Mesendoderm (in vitro differentiated cells): ENCODE data around the gene CAV1.

Experiments
- DNase-seq: peaks from one replicate; pipeline ENCODE4 v3.0.0; 2013
- H2AK5ac ChIP-seq: 2 replicates; pipeline ENCODE4 v1.6.1; 2013; ENCODE audit warnings: low read length, inconsistent platforms
- H2BK120ac ChIP-seq: 2 replicates; pipeline ENCODE4 v1.6.1; 2013; ENCODE audit warnings: low read depth, mild to moderate bottlenecking, low read length, moderate library complexity, mixed read lengths
- H2BK15ac ChIP-seq: replicated peaks from 2 replicates; pipeline ENCODE4 v1.6.1; 2013; ENCODE audit warnings: low read depth, mild to moderate bottlenecking, moderate library complexity
- H2BK5ac ChIP-seq: 2 replicates; pipeline ENCODE4 v1.6.1; 2013; ENCODE audit warnings: low read length, inconsistent platforms
- H3K18ac ChIP-seq: 2 replicates; pipeline ENCODE4 v1.6.1; 2013; ENCODE audit warnings: mild to moderate bottlenecking, low read length, mixed read lengths
- H3K23ac ChIP-seq: one replicate; pipeline ENCODE4 v1.6.1; 2013; ENCODE audit warnings: low read length
- H3K27ac ChIP-seq: 2 replicates; pipeline ENCODE4 v1.5.1; 2013; ENCODE audit warnings: low read depth, mild to moderate bottlenecking, inconsistent platforms, low read length, moderate library complexity
- H3K27me3 ChIP-seq: 2 replicates; pipeline ENCODE4 v1.6.1; 2013; ENCODE audit warnings: low read length, control low read depth, mild to moderate bottlenecking, inconsistent platforms; ENCODE audit not compliant: insufficient read depth, poor library complexity
- H3K36me3 ChIP-seq: 2 replicates; pipeline ENCODE4 v1.6.1; 2013; ENCODE audit warnings: low read length, inconsistent platforms; ENCODE audit not compliant: control insufficient read depth, insufficient read depth
- H3K4ac ChIP-seq: one replicate; pipeline ENCODE4 v1.6.1; 2013; ENCODE audit warnings: low read depth, mild to moderate bottlenecking, low read length, moderate library complexity
- H3K4me1 ChIP-seq: 2 replicates; pipeline ENCODE4 v1.6.1; 2013; ENCODE audit warnings: low read depth, low read length, inconsistent platforms; ENCODE audit not compliant: control insufficient read depth
- H3K4me2 ChIP-seq: 2 replicates; pipeline ENCODE4 v1.6.1; 2013; ENCODE audit warnings: low read length
- H3K4me3 ChIP-seq: 2 replicates; pipeline ENCODE4 v1.5.1; 2013; ENCODE audit warnings: mild to moderate bottlenecking, low read length
- H3K56ac ChIP-seq: one replicate; pipeline ENCODE4 v1.6.1; 2013; ENCODE audit warnings: low read length
- H3K79me1 ChIP-seq: 2 replicates; pipeline ENCODE4 v1.6.1; 2013; ENCODE audit warnings: low read length, inconsistent platforms
- H3K79me2 ChIP-seq: 2 replicates; pipeline ENCODE4 v1.6.1; 2013; ENCODE audit warnings: mild to moderate bottlenecking, low read length; ENCODE audit not compliant: control insufficient read depth, insufficient read depth
- H3K9ac ChIP-seq: 2 replicates; pipeline ENCODE4 v1.6.1; 2013; ENCODE audit warnings: low read length, inconsistent platforms
- H4K5ac ChIP-seq: one replicate; pipeline ENCODE4 v1.6.1; 2013; ENCODE audit warnings: low read length
- H4K8ac ChIP-seq: one replicate; pipeline ENCODE4 v1.6.1; 2013; ENCODE audit warnings: low read depth, mild to moderate bottlenecking, control low read depth, low read length, moderate library complexity
- WGBS: extraction: QIAGEN DNeasy Blood & Tissue Kit; methylation state at CpG from one replicate; pipeline ENCODE4 v1.1.7; 2013; ENCODE audit warnings: low lambda C conversion rate, missing lambda C conversion rate; ENCODE audit not compliant: insufficient coverage; ENCODE audit errors: extremely low coverage; 5-methylcytosine and 5-hydroxymethylcytosine counted together

Gene CAV1

DNA sequence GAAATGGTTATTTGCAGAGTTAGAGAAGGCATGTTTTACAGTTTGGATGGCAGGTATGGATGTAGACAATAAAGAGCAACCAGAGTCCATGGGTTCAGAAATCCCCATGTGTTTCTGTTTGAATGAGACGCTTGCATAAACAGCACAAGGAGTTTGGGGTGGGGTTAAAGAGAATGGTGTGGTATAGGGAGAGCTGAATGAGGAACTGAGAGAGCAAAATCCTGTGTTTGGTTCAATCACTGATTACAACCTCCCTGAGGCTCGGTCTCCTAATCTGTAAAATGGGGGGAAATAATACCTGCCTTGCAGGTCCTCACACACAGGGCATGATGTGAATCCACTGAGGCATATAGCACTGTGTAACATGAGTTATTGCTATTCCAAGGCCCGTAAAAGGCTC, 23.7 kb downstream of the CAV1 start:
- H2BK15ac ChIP-seq, result no peak overlapping the region
- H3K18ac ChIP-seq, result no peak overlapping the region
- no CpG with 5 or more reads among the region's 3 CpGs for WGBS

DNA sequence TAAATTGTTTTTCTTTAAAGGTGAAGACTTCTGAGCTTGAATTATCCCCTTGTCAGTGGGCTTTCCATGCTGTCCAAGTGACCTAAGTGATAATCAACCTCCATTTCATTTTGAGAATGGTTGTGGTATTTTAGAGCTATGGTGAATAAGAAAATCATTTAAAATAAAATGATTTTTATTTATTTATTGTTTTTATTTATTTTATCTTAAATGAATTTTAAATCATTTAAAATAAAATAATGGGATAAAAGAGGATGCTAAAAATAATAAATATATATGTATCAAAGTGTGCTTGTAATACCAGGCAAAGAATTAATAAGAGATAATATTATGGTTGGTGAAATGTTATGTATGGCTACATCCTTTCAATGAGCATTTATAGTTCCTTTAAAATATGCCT, 24.5 kb downstream of the CAV1 start:
- Histone ChIP-seq H3K4me3 (no peak overlapping the region), H2BK15ac (no peak overlapping the region), H2BK5ac (no peak overlapping the region), H3K27me3 (no peaks in the 10 kb centered on the region), H3K79me2 (no peaks in the 10 kb centered on the region), H3K4me1 (no peaks in the 10 kb centered on the region), H3K23ac (no peak overlapping the region), H4K8ac (no peak overlapping the region), H3K36me3 (no peaks in the 10 kb centered on the region), H3K9ac (no peak overlapping the region), H3K79me1 (no peaks in the 10 kb centered on the region), H3K4me2 (no peak overlapping the region), H2BK120ac (no peak overlapping the region), H3K18ac (no peak overlapping the region), H3K56ac (no peak overlapping the region), H4K5ac (no peak overlapping the region), H3K27ac (no peak overlapping the region), H2AK5ac (no peak overlapping the region), H3K4ac (no peak overlapping the region)
- no peak for DNase-seq

More for the DNA sequence above, 23.7 kb downstream of the CAV1 start:
- DNase-seq, result no peak
- Histone ChIP-seq H3K27me3 (no peaks in the 10 kb centered on the region), H3K4me3 (no peak overlapping the region), H2AK5ac (no peak overlapping the region), H2BK5ac (no peak overlapping the region), H3K79me2 (no peaks in the 10 kb centered on the region), H3K79me1 (no peaks in the 10 kb centered on the region), H3K4me2 (no peak overlapping the region), H3K27ac (no peak overlapping the region), H3K4me1 (no peaks in the 10 kb centered on the region), H3K4ac (no peak overlapping the region), H3K9ac (no peak overlapping the region), H4K5ac (no peak overlapping the region), H4K8ac (no peak overlapping the region), H3K56ac (no peak overlapping the region), H3K23ac (no peak overlapping the region), H2BK120ac (no peak overlapping the region), H3K36me3 (no peaks in the 10 kb centered on the region)

DNA sequence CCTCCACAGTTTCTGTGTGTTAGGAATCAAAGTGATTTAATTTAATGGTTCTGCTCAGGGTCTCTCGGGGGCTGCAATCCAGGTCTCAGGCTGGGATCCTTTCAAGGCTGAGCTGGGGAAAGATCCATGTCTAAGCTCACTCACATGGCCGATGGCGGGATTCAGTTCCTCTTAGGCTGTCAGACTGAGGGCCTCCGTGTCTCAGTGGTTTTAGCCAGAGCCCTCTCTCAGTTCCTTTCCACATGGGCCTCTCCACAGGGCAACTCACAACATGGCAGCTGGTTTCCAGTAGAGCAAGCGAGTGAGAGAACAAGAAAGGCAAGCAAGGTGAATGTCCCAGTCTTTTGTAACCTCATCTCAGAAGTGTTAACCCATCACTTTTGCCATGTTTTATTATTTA, 26.9 kb downstream of the CAV1 start:
- no CpG with 5 or more reads among the region's 5 CpGs for whole genome bisulfite sequencing
- H3K4ac ChIP-seq, result no peak overlapping the region
- no peak overlapping the region for H2AK5ac ChIP-seq
- no peak overlapping the region for H3K27ac ChIP-seq
- no peak overlapping the region for H3K9ac ChIP-seq
- H3K4me2 ChIP-seq, result no peak overlapping the region
- no peaks in the 10 kb centered on the region for H3K79me1 ChIP-seq
- H2BK15ac ChIP-seq, result no peak overlapping the region
- no peaks in the 10 kb centered on the region for H3K27me3 ChIP-seq
- H3K79me2 ChIP-seq, result no peaks in the 10 kb centered on the region
- no peak overlapping the region for H3K4me3 ChIP-seq
- no peak overlapping the region for H2BK120ac ChIP-seq
- H3K36me3 ChIP-seq, result no peaks in the 10 kb centered on the region
- no peak overlapping the region for H3K56ac ChIP-seq
- no peak overlapping the region for H3K18ac ChIP-seq
- no peak overlapping the region for H4K5ac ChIP-seq
- DNase-seq, result no peak
- no peak overlapping the region for H3K23ac ChIP-seq
- H3K4me1 ChIP-seq, result no peaks in the 10 kb centered on the region
- no peak overlapping the region for H2BK5ac ChIP-seq
- H4K8ac ChIP-seq, result no peak overlapping the region

DNA sequence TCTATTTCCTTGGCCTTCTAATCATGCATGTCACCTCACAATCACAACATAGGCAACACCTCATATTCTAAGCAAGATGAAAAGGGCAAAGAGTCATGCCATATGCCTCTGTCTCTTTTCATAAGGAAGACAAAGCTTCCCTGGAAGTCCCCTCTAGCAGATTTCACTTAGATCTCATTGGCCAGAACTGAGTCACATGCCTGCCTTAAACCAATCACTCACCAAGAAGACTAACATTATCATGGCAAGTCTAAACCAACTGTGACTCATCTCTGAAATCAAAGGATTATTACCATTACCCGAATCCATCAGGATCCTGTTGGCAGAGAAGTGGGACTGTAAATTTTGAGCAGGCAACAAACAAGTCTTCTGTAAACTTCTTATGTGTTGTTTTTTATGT, 27.8 kb downstream of the CAV1 start:
- Histone ChIP-seq H2BK5ac (no peak overlapping the region), H3K36me3 (no peaks in the 10 kb centered on the region), H3K4ac (no peak overlapping the region), H2AK5ac (no peak overlapping the region), H3K4me3 (no peak overlapping the region), H4K8ac (no peak overlapping the region), H3K9ac (no peak overlapping the region), H3K79me1 (no peaks in the 10 kb centered on the region), H2BK15ac (no peak overlapping the region), H3K4me2 (no peak overlapping the region), H3K4me1 (peaks cover 1% of the 10 kb centered on the region), H3K56ac (no peak overlapping the region), H3K23ac (no peak overlapping the region), H3K79me2 (no peaks in the 10 kb centered on the region), H3K18ac (no peak overlapping the region), H3K27me3 (no peaks in the 10 kb centered on the region), H2BK120ac (no peak overlapping the region), H4K5ac (no peak overlapping the region), H3K27ac (no peak overlapping the region)
- no CpG with 5 or more reads among the region's 1 CpG for WGBS
- no peak for DNase-seq

DNA sequence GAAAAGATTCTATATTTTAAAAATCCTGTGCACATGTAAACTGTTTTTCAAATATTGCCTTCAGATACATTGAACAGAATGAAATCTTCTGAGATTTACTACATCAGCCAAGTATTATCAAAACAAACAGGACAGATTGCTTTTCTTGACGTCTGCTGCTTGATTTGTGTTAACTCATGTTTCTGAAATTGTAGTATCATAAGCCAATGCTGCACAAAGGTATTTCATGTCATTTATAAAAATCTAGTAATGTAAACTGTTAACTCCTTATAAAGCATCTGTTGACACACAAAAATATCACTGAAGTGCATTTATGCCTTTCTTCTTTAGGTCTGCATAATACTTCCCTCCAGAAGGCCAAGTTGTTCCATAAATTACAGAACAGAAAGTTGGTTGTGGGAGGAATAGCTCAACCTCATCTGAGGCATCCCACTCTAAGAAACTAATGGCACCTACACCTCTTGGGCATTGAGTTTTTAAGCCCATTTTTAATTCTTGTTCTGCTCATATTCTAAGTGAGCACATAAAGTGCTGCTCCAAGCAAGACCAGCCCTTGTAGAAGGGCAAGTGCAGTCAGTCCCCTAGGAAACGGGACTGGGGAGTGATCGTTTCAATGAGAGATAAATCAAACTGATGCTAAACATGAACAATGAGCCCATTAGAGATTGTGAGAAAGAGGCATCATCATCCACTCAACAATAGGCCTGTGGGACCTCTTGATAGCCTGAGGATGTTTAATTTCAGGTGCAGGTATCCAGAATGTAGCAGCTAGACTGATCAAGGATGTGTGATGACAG, 28.5 kb downstream of the CAV1 start:
- Histone ChIP-seq H3K4me1 (peaks cover 3% of the 10 kb centered on the region), H2BK5ac (no peak overlapping the region), H3K79me1 (no peaks in the 10 kb centered on the region), H3K27ac (no peak overlapping the region), H3K23ac (no peak overlapping the region), H4K5ac (no peak overlapping the region), H3K79me2 (no peaks in the 10 kb centered on the region), H2AK5ac (no peak overlapping the region), H2BK120ac (no peak overlapping the region), H3K9ac (no peak overlapping the region), H3K18ac (no peak overlapping the region), H2BK15ac (no peak overlapping the region), H3K4me2 (no peak overlapping the region), H3K56ac (no peak overlapping the region), H4K8ac (no peak overlapping the region), H3K4ac (no peak overlapping the region), H3K27me3 (no peaks in the 10 kb centered on the region), H3K4me3 (no peak overlapping the region), H3K36me3 (no peaks in the 10 kb centered on the region)
- no peak for DNase-seq
- WGBS, result no CpG with 5 or more reads among the region's 3 CpGs

DNA sequence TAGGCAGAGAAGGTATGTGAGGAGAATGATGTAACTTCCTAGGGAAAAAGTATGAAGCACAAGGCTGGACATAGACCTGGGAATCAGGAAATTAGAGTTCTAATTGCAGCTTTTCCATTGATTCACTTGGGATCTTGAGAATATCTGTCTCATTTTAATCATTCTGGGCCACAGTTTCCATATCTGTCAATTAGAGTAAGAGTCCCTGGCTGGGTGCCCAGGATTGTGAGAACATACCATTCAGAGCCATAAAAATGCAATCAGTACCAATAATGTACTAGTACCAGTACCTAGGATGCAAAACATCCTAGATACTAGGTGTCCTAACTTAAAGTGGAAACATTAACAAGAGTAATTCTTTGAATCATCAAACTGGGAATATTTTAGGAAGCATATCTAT, 29.6 kb downstream of the CAV1 start:
- Histone ChIP-seq H3K79me1 (no peaks in the 10 kb centered on the region), H4K8ac (no peak overlapping the region), H3K23ac (no peak overlapping the region), H3K79me2 (no peaks in the 10 kb centered on the region), H2AK5ac (no peak overlapping the region), H3K27ac (no peak overlapping the region), H3K4me2 (no peak overlapping the region), H3K56ac (no peak overlapping the region), H3K4me3 (no peak overlapping the region), H3K4ac (no peak overlapping the region), H4K5ac (no peak overlapping the region), H3K9ac (no peak overlapping the region), H3K18ac (no peak overlapping the region), H3K27me3 (no peaks in the 10 kb centered on the region), H2BK5ac (no peak overlapping the region), H2BK15ac (no peak overlapping the region), H3K4me1 (peaks cover 3% of the 10 kb centered on the region), H3K36me3 (no peaks in the 10 kb centered on the region), H2BK120ac (no peak overlapping the region)
- no peak for DNase-seq
